GM18508 (cell line): Measurements from ENCODE around the gene ZNF384.

Experiments used
- ATAC-seq: cut with Tn5 transposase; IDR thresholded peaks from one replicate; pipeline ENCODE4 v1.9.1; 2021; ENCODE audit warnings: moderate number of reproducible peaks; ENCODE audit not compliant: insufficient read depth, unreplicated experiment

ZNF384 gene

GRCh38 chr12:6662906-6663742 is 26.1 kb downstream of the ZNF384 start, which contains the start of gene ING4:
Gene ING4, minus strand, starts transcription at chr12:6663119. Its CDS starts 18 bp downstream, at chr12:6663101.
- peak; percentile 72 for ATAC-seq

GRCh38 chr12:6662602-6662905 is 26.6 kb downstream of the ZNF384 start:
- no peak for ATAC-seq

GRCh38 chr12:6653987-6654386 is 35.2 kb downstream of the ZNF384 start:
- ATAC-seq = no peak

- ATAC-seq = no peak
Measured at GRCh38 chr12:6653342-6653741, 35.8 kb downstream of the ZNF384 start.

- no peak for ATAC-seq
Measured at GRCh38 chr12:6652391-6652790, 36.8 kb downstream of the ZNF384 start.

- no peak for ATAC-seq
Measured at GRCh38 chr12:6650832-6651231, 38.3 kb downstream of the ZNF384 start.

- ATAC-seq = no peak
Measured at GRCh38 chr12:6647083-6647604, 42.0 kb downstream of the ZNF384 start, which contains the start of gene ACRBP. Gene ACRBP, minus strand, starts transcription at chr12:6647432. Its CDS starts 66 bp downstream, at chr12:6647366.

- no peak for ATAC-seq
Measured at GRCh38 chr12:6646276-6647082, 42.7 kb downstream of the ZNF384 start.

GRCh38 chr12:6644903-6645302 is 44.3 kb downstream of the ZNF384 start:
- no peak for ATAC-seq

GRCh38 chr12:6644257-6644596 is 44.9 kb downstream of the ZNF384 start:
- ATAC-seq = no peak

GRCh38 chr12:6643569-6644256 is 45.5 kb downstream of the ZNF384 start:
- ATAC-seq = no peak

GRCh38 chr12:6641131-6641530 is 48.0 kb downstream of the ZNF384 start:
- ATAC-seq = no peak

GRCh38 chr12:6640497-6640896 is 48.7 kb downstream of the ZNF384 start:
- ATAC-seq = no peak

GRCh38 chr12:6639151-6639801 is 49.9 kb downstream of the ZNF384 start:
- ATAC-seq = no peak

GRCh38 chr12:6638305-6638704 is 50.9 kb downstream of the ZNF384 start:
- no peak for ATAC-seq

- ATAC-seq = no peak
Measured at GRCh38 chr12:6635856-6636531, 53.2 kb downstream of the ZNF384 start, which contains the start of gene LPAR5. Gene LPAR5, minus strand, starts transcription at chr12:6635959. Its CDS starts 14,711 bp downstream, at chr12:6621248.

- ATAC-seq = no peak
Measured at GRCh38 chr12:6635375-6635855, 53.8 kb downstream of the ZNF384 start.

GRCh38 chr12:6632026-6632983 is 56.9 kb downstream of the ZNF384 start:
- ATAC-seq = no peak
